ENCODE results near the gene SAXO1.
"Not testable (repeated sequence)": the region's sequence is repeated elsewhere in the genome, so short reads cannot be mapped to it uniquely, and the experiment has no call there.

The SAXO1 gene, protein sequence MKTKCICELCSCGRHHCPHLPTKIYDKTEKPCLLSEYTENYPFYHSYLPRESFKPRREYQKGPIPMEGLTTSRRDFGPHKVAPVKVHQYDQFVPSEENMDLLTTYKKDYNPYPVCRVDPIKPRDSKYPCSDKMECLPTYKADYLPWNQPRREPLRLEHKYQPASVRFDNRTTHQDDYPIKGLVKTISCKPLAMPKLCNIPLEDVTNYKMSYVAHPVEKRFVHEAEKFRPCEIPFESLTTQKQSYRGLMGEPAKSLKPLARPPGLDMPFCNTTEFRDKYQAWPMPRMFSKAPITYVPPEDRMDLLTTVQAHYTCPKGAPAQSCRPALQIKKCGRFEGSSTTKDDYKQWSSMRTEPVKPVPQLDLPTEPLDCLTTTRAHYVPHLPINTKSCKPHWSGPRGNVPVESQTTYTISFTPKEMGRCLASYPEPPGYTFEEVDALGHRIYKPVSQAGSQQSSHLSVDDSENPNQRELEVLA

DNA sequence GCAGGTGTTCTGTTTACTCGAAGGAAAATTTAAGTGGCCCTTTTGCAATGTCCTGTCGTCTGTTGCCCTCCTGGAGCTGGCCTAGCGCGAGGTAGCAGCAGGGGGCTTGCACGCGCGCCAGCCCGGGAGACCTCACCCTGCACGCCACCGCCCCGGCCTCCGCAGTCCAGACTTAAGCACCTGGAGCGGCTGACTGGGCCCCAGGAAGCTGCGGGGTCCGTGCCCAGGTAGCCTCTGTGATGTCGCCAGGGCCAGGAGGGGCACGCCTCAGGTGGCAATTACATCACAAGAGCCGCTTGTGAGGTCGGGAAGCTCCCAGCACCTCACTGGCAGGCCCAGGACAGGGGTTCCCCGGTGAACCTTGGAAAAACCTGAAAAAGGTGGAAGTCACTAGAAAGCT, at the start of gene SAXO1:
Gene SAXO1 (minus strand): TSS at position 195 of the 400 bp plus-strand sequence. CDS start 301 bp downstream, outside the sequence.
- no peak for DNase-seq

DNA sequence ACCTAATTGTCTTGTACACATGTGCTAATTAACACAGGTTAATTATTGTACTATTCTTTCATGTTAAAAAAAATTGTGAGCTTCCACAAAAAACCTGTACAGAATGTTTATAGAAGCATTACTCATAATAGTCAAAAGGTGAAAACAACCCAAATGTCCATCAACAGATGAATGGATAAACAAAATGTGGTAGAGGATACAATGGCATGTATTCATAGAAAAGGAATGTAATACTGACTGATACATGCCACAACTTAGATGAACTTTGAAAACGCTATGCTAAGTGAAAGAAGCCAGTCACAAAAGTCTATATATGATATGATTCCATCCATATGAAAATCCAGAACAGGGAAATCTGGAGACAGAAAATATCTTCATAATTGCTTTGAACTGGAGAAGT, 41.8 kb upstream of the SAXO1 start:
- no peak for DNase-seq

DNA sequence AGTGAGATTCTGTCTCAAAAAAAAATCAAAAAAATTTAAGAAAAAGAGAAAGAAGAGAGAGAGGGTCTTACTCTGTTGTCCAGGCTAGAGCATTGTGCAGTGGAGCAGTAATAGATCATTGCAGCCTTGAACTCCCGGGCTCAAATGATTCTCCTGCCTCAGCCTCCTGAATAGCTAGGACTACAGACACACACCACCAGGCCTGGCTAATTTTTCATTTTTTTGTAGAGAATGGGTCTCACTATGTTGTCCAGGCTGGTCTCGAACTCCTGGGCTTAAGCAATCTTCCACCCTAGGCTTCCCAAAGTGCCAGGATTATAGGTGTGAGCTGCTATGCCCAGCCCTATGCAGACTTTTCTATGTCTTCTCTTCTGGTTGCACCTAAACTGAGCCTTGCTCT, 41.2 kb upstream of the SAXO1 start:
- DNase-seq: no peak

DNA sequence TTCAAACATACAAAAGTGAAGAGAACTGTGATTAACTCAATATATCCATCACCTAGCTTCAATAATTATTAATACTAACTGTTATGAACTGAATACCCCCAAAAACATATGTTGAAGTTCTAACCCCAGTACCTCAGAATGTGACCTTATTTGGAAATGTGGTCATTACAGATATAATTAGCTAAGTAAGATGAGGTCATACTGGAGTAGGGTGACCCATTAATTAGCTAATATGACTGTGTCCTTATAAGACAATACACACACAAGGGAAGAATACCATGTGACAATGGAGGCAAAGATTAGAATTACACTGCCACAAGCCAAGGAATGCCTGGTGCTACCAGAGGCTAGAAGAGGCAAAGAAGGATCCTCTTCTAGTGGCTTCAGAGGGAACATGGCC, 24.0 kb upstream of the SAXO1 start:
- DNase-seq: no peak

DNA sequence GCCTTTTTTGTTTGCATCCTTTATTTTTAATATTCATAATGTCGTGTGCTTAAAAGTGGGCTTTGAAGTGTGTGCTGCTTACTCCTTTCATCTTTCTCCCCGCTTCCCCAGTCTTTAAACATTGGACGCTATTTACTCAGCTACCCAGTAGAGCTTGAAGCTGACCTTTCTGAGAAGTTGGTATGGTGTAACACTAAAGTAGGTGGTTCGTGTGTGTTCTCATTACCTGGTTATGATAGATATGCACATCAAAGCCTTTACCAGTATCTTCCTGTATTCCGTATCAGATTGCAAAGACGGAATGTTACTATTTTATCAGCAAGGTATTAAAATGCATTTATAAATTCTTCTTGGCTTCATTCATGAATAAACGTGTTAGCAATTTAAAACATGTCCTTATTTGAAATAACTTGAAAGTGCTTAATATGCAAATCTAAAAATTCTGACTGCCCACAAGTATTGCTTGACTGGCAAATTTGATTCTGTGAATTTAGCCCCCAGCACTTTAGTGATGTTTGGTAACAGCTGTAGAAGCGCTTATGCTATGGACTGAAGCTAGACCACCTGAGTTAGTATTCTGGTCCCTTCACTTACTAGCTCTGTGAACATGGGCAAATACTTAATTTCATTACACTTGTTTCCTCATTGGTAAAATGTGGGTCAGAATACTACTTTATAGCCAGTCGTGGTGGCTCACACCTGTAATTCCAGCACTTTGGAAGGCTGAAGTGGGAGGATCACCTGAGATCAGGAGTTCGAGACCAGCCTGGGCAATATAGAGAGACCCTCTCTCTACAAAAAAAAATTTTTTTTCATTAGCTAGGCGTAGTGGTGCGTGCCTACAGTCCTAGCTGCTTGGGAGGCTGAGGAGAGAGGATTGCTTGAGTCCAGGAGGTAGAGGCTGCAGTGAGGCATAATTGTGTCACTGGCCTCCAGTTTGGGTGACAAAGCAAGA, 17.9 kb upstream of the SAXO1 start:
- DNase-seq: no peak

DNA sequence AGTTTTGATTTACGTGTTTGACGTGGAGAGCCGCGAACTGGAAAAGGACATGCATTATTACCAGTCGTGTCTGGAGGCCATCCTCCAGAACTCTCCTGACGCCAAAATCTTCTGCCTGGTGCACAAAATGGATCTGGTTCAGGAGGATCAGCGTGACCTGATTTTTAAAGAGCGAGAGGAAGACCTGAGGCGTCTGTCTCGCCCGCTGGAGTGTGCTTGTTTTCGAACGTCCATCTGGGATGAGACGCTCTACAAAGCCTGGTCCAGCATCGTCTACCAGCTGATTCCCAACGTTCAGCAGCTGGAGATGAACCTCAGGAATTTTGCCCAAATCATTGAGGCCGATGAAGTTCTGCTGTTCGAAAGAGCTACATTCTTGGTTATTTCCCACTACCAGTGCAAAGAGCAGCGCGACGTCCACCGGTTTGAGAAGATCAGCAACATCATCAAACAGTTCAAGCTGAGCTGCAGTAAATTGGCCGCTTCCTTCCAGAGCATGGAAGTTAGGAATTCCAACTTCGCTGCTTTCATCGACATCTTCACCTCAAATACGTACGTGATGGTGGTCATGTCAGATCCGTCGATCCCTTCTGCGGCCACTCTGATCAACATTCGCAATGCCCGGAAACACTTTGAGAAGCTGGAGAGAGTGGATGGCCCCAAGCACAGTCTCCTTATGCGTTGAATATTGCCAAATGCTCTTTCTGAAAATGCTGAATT, 17.1 kb upstream of the SAXO1 start:
- DNase-seq: no peak

DNA sequence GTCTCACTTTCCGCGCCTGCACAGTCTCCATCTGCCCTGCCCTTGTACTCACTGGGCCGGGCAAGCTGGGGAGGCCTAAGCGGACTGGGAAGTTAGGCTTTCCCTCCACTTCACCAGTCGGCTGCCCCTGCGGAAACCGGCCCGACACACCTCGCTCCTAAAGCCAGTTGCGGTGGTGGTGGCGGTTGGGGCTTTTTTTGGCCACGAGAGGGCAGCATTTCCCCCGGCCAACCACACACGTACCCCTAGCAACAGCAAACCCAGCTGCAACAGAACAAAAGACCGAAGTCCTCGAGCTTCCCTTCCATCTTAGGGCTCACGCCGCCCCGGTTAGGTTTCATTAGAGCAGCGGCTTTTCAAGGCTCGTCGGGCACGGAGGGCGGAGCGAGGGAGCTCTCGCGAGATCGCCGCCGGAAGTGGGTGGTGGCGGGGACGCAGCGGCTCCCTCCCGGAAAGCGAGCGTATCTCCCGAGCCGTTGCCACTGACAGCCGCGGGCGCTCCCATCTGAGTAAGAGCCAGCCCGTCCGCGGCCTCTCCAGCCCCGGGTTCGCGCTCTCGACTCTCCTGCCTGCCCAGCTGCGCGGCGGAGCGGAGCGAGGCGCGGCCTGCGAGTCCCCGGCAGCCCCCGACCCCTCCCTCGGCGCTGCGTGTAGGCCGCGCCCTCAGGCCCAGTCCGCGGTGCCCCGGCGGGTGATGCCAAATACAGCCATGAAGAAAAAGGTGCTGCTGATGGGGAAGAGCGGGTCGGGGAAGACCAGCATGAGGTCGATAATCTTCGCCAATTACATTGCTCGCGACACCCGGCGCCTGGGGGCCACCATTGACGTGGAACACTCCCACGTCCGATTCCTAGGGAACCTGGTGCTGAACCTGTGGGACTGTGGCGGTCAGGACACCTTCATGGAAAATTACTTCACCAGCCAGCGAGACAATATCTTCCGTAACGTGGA, 16.2 kb upstream of the SAXO1 start, which contains the start of gene RRAGA:
Gene RRAGA (plus strand): TSS at position 462 of the 951 bp plus-strand sequence. CDS start 233 bp downstream, at position 695.
- peak; percentile 86 for DNase-seq

DNA sequence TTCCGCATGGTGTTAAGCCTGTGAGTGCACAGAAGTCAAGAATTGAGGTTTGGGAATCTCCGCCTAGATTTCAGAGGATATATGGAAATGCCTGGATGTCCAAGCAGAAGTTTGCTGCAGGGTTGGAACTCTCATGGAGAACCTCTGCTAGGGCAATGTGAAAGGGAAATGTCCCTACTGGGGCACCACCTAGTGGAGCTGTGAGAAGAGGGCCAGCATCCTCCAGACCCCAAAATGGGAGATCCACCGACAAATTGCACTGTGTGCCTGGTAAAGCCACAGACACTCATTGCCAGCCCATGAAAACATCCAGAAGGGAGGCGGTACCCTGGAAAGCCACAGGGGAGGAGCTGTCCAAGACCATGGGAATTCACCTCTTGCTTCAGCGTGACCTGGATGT, 3.6 kb upstream of the SAXO1 start:
- no peak for DNase-seq

DNA sequence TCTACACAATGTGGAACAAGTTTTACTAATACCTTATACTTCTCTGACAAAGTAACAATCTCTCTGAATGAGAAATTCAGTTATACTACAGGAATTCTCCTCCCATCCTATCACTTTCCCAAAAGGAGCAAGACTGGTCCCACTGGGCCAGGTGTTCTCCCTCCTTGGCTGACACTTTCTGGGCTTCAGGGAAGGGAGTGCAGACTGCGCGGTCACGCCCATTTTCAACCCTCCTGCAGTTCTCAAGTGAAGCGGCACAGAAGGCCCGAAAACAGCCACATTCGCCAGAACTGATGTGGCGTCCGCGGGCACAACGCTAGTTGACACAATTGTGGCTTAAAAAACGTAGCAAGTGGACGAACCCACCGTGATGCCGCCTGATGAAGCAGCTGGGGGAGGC, 603 bp downstream of the SAXO1 start:
- no peak for DNase-seq

DNA sequence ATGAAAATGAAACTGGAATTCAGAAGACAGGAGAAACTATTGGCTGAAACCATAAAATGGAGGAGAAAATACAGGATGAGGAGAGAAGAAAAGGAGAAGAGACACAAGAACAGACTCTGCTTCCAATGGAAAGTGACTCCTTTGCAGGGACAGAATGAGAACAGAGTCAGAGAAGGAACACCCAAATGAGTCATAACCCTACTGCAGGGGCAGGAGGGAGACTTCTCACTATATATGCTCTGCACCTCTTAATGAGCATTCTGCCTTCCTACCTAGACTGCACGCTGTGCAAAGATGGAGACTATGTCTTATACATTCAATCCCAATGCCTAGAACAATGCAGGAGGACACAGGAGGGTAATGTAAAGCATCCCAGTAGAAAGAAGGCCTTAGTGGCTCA, 2.1 kb downstream of the SAXO1 start:
- DNase-seq: no peak

DNA sequence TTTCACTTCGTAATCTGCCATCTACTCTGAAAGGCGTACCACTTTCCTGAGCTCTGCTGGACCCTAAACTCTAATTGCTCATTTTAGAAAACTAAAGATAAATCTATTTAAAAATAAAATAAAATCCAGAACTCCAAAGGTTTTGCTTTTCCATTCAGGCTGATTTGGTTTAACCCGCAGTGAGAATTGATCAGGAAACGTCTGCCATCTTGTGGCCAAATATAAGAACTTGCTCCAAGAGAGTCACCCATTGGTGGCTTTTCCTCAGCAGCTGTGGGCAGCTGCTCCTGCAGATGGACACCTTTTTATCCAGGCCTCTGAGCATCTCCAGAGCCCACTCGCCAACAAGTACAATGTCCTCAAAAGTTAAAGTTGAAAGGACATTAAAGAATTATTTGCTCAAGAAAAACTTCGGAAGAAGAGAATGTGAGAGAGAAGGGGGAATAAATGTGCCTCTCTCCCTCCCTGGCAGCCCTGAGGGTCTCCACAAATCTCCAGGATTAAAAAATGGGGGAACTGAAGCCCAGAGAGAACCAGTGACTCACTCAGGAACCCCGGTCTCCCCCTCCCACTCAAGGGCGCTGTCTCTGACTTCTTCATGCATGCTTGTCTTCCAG, 4.1 kb downstream of the SAXO1 start:
- DNase-seq: peak; percentile 12

DNA sequence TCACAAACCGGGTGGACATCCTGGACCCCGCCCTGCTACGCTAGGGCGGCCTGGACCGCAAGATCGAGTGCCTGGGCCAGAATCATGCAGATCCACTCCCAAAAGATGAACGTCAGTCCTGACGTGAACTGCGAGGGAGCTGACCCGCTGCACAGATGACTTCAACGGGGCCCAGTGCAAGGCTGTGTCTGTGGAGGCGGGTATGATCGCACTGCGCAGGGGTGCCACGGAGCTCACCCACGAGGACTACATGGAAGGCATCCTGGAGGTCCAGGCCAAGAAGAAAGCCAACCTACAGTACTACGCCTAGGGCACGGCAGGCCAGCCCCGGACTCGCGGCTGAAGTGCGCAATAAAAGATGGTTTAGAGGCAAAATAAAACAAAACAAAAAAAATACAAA, 5.2 kb downstream of the SAXO1 start:
- DNase-seq: no peak

DNA sequence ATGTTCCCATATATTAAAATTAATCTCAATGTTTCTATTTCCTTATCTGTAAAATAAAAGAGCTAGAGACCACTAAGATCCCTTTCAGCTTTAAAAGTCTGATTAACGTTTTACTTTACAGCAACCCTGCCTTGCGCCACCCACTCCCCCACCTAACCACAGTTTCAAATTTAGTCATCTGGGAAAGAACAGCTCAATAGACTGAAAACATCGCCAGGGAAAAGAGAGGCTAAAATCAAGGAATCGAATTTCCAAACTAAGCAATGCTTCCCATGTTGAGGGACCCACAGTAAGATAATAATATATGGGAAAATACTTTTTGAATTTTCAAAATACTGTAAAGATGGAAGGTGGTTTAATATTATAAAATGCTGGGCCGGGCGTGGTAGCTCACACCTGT, 6.6 kb downstream of the SAXO1 start:
- no peak for DNase-seq

DNA sequence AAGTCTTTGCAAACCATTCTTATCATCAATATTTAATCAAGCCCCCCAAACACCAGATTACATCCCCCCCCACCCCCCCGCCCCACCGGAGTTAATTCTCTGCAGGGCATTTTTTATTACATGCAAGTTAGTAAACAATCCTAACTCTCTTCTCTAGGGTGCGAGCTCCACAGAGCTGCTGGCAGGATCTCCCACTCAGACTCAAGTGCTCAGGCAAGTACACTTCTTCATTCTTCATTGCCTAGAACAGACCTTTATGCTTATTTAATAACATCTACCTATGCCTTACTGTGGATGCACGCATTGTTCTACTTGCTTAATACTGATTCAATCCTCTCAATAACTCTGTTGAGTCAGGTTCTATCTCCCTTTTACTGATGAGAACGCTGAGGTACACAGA, 9.9 kb downstream of the SAXO1 start:
- no peak for DNase-seq

DNA sequence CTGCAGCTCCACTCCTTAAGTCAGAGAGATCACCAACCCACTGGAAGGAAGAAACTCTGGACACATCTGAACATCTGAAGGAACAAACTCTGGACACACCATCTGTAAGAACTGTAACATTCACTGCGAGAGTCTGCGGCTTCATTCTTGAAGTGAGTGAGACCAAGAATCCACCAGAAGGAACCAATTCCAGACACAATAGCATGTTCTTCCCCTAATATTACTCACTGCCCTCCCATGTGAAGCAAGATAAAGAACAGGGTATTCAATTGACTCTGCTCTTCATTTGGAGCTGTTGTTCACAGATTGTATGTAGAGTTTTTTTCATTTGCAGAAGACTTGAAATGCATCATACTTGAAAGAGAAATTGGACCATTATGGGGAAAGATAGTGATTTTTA, 10.8 kb downstream of the SAXO1 start:
- DNase-seq: no peak

DNA sequence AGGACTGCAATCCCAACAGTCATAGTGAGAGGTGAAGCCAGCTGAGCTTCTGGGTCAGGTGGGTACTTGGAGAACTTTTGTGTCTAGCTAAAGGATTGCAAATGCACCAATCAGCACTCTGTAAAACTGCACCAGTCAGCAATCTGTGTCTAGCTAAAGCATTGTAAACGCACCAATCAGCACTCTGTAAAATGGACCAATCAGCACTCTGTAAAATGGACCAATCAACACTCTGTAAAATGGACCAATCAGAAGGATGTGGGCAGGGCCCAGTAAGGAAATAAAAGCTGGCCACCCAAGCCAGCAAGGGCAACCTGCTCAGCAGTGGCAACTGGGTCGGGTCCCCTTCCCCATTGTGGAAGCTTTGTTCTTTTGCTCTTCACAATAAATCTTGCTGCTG, 11.4 kb downstream of the SAXO1 start:
- DNase-seq: not testable (repeated sequence)

DNA sequence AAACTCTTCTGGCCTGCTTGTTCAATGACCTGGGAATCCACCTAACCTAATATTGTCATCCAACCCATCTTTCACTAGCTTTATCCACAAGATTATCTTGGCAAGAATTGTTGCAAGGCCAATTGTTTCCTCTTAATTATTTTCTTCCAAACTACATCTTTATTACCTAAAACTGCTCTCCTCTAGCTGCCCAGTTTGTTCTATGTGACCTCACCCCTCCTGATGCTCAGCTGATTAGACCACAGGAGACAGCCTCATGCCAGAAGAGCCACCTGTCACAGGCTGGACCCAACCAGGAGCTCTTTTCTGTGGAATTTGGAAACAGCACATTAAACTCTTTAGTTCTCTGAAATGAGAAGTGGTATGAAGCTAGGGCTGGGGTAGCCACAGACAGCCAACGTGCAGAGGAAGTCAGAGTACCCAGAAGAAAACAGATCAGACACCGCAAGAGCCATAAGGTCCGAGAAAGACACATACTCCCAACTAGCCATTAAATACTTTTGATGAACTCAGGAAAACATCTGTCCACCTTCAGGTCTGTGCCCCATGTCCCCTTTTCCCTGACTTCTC, 12.0 kb downstream of the SAXO1 start:
- no peak for DNase-seq

DNA sequence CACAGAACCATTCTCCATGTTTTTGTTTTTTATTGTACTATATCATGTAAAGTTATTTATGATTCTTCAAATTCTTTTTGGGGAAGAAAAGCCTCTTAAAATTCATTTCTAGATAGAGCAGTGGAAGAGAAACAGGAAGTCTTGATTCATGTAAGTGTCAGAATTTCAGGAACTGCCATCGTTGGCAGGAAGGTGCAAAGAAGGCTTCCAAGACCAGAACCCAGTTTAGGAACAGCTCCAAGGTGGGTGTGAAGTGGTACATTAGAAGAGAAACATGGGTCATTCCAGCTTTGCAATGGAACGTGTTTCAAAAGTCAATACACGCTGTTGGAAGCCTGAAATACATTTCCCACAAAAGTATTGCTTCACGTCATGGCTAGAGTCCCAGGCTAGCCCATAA, 14.8 kb downstream of the SAXO1 start:
- no peak for DNase-seq

DNA sequence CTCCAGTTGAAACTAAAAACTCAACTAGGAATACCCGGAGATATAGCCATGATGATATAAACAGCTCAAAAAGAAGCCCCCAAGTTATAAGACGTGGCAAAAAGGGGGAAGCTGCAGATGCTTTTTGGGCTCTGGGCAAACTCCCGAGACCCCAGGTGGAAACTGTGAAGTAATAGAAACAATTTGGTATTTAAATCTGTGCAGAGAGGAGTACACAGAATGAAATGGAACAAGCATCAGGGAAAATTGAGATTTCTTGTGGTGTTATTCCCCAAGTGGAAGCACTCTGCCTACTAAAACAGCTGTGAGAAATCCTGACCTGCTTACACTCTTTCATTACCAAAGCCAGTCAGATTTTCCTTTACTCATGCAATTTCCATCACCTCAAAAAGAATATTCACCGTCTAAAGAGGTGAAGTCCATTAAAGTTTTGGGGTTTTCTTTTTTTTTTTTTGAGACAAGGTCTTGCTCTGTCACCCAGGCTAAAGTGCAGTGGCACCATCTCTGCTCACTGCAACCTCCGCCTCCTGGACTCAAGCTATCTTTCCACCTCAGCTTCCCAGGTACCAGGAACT, 23.5 kb downstream of the SAXO1 start:
- no peak for DNase-seq

DNA sequence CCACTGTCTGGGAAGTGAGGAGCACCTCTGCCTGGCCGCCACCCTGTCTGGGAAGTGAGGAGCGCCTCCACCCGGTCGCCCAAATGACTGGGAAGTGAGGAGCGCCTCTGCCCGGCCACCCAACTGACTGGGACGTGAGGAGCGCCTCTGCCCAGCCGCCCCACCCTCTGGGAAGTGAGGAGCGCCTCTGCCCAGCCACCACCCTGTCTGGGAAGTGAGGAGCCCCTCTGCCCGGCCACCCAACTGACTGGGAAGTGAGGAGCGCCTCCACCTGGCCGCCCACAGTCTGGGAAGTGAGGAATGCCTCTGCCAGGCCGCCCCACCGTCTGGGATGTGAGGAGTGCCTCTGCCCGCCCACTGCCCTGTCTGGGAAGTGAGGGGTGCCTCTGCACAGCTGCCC, 32.9 kb downstream of the SAXO1 start:
- no peak for DNase-seq
